Peyer's patch (tissue), 4 donors: ENCODE results near the gene ANO10.

ENCODE experiments used
- POLR2A ChIP-seq, 2 donors: fragments of 450-650 bp; IDR thresholded peaks; one replicate each; pipeline ENCODE4 v1.5.1; 2017; ENCODE audit warnings: antibody characterized with exemption in 2 of 2, mild to moderate bottlenecking in 2 of 2, moderate library complexity in 2 of 2
- TF ChIP-seq, protein P1 (sequence below), 6 experiments: fragments of 450-650 bp in 4 of 6; fragments of 200-600 bp in 2 of 6; sonication (generic) in 1 of 6; IDR thresholded peaks; one replicate each; pipeline ENCODE4 v1.5.1; 2017 to 2019; ENCODE audit warnings: antibody characterized with exemption in 6 of 6, mild to moderate bottlenecking in 3 of 6, moderate library complexity in 1 of 6

DNA sequence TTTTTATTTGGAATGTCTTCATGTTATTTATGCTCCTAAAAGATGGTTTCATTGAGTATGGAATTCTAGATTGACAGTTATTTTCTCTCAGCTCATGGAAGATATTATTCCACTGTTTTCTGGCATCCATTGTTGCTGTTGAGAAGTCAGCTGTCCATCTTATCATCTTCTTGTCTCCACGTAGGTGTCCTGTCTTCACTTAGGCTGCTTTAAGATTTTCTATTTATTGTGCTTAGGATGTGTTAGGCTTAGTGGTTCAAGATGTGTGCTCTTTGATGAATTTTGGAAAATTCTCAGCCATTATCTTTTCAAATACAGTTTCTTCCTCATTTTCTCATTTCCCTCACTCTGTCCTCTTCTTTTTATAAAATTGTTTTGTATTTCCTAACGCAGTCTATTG is 283.5 kb downstream of the ANO10 start:
- TF ChIP-seq POLR2A (IDR thresholded peaks at IDR 0.05): no peak
- TF ChIP-seq, protein P1, sequence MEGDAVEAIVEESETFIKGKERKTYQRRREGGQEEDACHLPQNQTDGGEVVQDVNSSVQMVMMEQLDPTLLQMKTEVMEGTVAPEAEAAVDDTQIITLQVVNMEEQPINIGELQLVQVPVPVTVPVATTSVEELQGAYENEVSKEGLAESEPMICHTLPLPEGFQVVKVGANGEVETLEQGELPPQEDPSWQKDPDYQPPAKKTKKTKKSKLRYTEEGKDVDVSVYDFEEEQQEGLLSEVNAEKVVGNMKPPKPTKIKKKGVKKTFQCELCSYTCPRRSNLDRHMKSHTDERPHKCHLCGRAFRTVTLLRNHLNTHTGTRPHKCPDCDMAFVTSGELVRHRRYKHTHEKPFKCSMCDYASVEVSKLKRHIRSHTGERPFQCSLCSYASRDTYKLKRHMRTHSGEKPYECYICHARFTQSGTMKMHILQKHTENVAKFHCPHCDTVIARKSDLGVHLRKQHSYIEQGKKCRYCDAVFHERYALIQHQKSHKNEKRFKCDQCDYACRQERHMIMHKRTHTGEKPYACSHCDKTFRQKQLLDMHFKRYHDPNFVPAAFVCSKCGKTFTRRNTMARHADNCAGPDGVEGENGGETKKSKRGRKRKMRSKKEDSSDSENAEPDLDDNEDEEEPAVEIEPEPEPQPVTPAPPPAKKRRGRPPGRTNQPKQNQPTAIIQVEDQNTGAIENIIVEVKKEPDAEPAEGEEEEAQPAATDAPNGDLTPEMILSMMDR (IDR thresholded peaks at IDR 0.05): no peak
